GM13976 (cell line): ENCODE results near the gene GSG1L.

Experiments used
- DNase-seq: peaks from one replicate; pipeline ENCODE4 v3.0.0; 2012; ENCODE audit warnings: low spot score
- CTCF ChIP-seq: IDR thresholded peaks from 2 replicates; pipeline ENCODE4 v1.5.1; 2012; ENCODE audit warnings: borderline replicate concordance, mild to moderate bottlenecking; ENCODE audit not compliant: insufficient read depth; ENCODE audit errors: extremely low read depth, missing control alignments, control extremely low read depth
- in situ Hi-C: fragments of 300-500 bp; cut with MboI; formaldehyde crosslinking; loops from one replicate; pipeline ENCODE4 v1.12.0; 2022; ENCODE audit warnings: low sequenced_read_pairs, mixed read lengths, inconsistent platforms; ENCODE audit not compliant: unreplicated experiment

GSG1L gene

GRCh38 chr16:28063591-28064061 lies at the start of gene GSG1L:
Gene GSG1L (minus strand): TSS chr16:28063714. CDS start chr16:28063424, 290 bp downstream.
- DNase-seq, result no peak
- no peak for TF ChIP-seq CTCF
- in situ Hi-C loops, result no loop called here

- no peak for TF ChIP-seq CTCF
- no peak for DNase-seq
- in situ Hi-C loops, result no loop called here
Observed at GRCh38 chr16:28112908-28113307, 49.4 kb upstream of the GSG1L start.

GRCh38 chr16:28110977-28111376 lies 47.5 kb upstream of the GSG1L start:
- DNase-seq, result no peak
- in situ Hi-C loops, result no loop called here
- TF ChIP-seq CTCF, result no peak

GRCh38 chr16:28110479-28110878 lies 47.0 kb upstream of the GSG1L start:
- no peak for TF ChIP-seq CTCF
- in situ Hi-C loops, result no loop called here
- no peak for DNase-seq

GRCh38 chr16:28110074-28110473 lies 46.6 kb upstream of the GSG1L start:
- DNase-seq, result no peak
- in situ Hi-C loops, result no loop called here
- TF ChIP-seq CTCF, result no peak

- in situ Hi-C loops, result no loop called here
- no peak for DNase-seq
- no peak for TF ChIP-seq CTCF
Observed at GRCh38 chr16:28108590-28109247, 45.2 kb upstream of the GSG1L start.
